IMR-90 (cell line): ENCODE data around the gene KCNT1. TPM values are rescaled to one million over a fixed set of nuclear protein-coding genes. Genes with fewer than 3 reads are reported as not detected.

Source experiments
- ATAC-seq: fragments of 200-7000 bp; cut with Tn5 transposase; 2 replicates; pipeline ENCODE4 v1.9.1; 2020; ENCODE audit warnings: low read depth, mild to moderate bottlenecking, moderate library complexity
- BruUV-seq: library from RNA; stranded (reverse); fragments of 400-500 nt; replicated peaks from 2 replicates; lab custom pipeline; 2021; lab: Mats Ljungman, UMichigan
- CTCF ChIA-PET: fragments of 300-600 bp; formaldehyde crosslinking; extraction: SDS; loops from one replicate; lab custom pipeline; 2021; ENCODE audit warnings: antibody characterized with exemption; lab: Yijun Ruan, JAX
- POLR2A ChIA-PET: fragments of 300-600 bp; sonication (Branson Sonifier 250); formaldehyde crosslinking; loops from one replicate; lab custom pipeline; 2022; ENCODE audit warnings: antibody characterized with exemption; ENCODE audit not compliant: unreplicated experiment; lab: Charles Lee
- DNase-seq: peaks from one replicate; pipeline ENCODE4 v3.0.0; 2013
- H2AFZ ChIP-seq: replicated peaks from 2 replicates; pipeline ENCODE3; 2013; ENCODE audit warnings: low read length, mild to moderate bottlenecking; ENCODE audit not compliant: poor library complexity
- H2AK5ac ChIP-seq: 2 replicates; pipeline ENCODE4 v1.6.1; 2013; ENCODE audit warnings: low read depth, low read length, inconsistent platforms
- H2AK9ac ChIP-seq: replicated peaks from 2 replicates; pipeline ENCODE3; 2013; ENCODE audit warnings: mild to moderate bottlenecking, low read depth, low read length, moderate library complexity; ENCODE audit not compliant: poor library complexity
- H2BK120ac ChIP-seq: 2 replicates; pipeline ENCODE4 v1.6.1; 2013; ENCODE audit warnings: low read depth, low read length, inconsistent platforms
- H2BK15ac ChIP-seq: 3 replicates; pipeline ENCODE4 v1.6.1; 2013; ENCODE audit warnings: low read depth, low read length, inconsistent platforms
- H2BK20ac ChIP-seq: 2 replicates; pipeline ENCODE4 v1.6.1; 2013; ENCODE audit warnings: low read depth, mild to moderate bottlenecking, inconsistent platforms, low read length, moderate library complexity
- H2BK5ac ChIP-seq: 2 replicates; pipeline ENCODE4 v1.6.1; 2013; ENCODE audit warnings: mild to moderate bottlenecking, low read depth, low read length, inconsistent platforms; ENCODE audit not compliant: poor library complexity, severe bottlenecking
- H3K14ac ChIP-seq: replicated peaks from 2 replicates; pipeline ENCODE4 v1.6.1; 2013; ENCODE audit warnings: low read depth, low read length, inconsistent platforms
- H3K18ac ChIP-seq: 2 replicates; pipeline ENCODE4 v1.6.1; 2013; ENCODE audit warnings: low read depth, low read length, control low read depth
- H3K23ac ChIP-seq: 2 replicates; pipeline ENCODE4 v1.6.1; 2013; ENCODE audit warnings: low read depth, low read length, inconsistent platforms
- H3K27ac ChIP-seq: 2 replicates; pipeline ENCODE4 v1.5.1; 2013; ENCODE audit warnings: mild to moderate bottlenecking, control low read depth, low read length; ENCODE audit not compliant: insufficient read depth
- H3K27me3 ChIP-seq: 2 replicates; pipeline ENCODE4 v1.6.1; 2013; ENCODE audit warnings: low read length; ENCODE audit not compliant: control insufficient read depth, insufficient read depth
- H3K36me3 ChIP-seq: 2 replicates; pipeline ENCODE4 v1.6.1; 2013; ENCODE audit warnings: low read length, mixed read lengths; ENCODE audit not compliant: control insufficient read depth, insufficient read depth
- H3K4ac ChIP-seq: 2 replicates; pipeline ENCODE4 v1.6.1; 2013; ENCODE audit warnings: low read depth, low read length, inconsistent platforms
- H3K4me1 ChIP-seq: 2 replicates; pipeline ENCODE4 v1.6.1; 2013; ENCODE audit warnings: low read length, mixed read lengths; ENCODE audit not compliant: control insufficient read depth, insufficient read depth
- H3K4me2 ChIP-seq: 2 replicates; pipeline ENCODE4 v1.6.1; 2013; ENCODE audit warnings: low read depth, mild to moderate bottlenecking, control low read depth, low read length, moderate library complexity
- H3K4me3 ChIP-seq: 2 replicates; pipeline ENCODE4 v1.5.1; 2013; ENCODE audit warnings: low read depth, mild to moderate bottlenecking, control low read depth, low read length, moderate library complexity; ENCODE audit not compliant: insufficient read depth
- H3K56ac ChIP-seq: 2 replicates; pipeline ENCODE4 v1.6.1; 2013; ENCODE audit warnings: low read length, inconsistent platforms; ENCODE audit not compliant: insufficient read depth; ENCODE audit errors: extremely low read depth
- H3K79me1 ChIP-seq, 2 experiments: 2 replicates each; pipeline ENCODE4 v1.6.1; 2013; ENCODE audit warnings: low read length in 2 of 2, inconsistent platforms in 1 of 2, low read depth in 1 of 2
- H3K9ac ChIP-seq: 2 replicates; pipeline ENCODE4 v1.6.1; 2013; ENCODE audit warnings: low read depth, low read length, control low read depth
- H3K9me1 ChIP-seq: 2 replicates; pipeline ENCODE4 v1.6.1; 2013; ENCODE audit warnings: low read length, inconsistent platforms; ENCODE audit not compliant: insufficient read depth
- H3K9me3 ChIP-seq: 2 replicates; pipeline ENCODE4 v1.6.1; 2013; ENCODE audit warnings: low read length; ENCODE audit not compliant: control insufficient read depth, insufficient read depth
- H4K20me1 ChIP-seq: 2 replicates; pipeline ENCODE4 v1.6.1; 2013; ENCODE audit warnings: low read length, inconsistent platforms; ENCODE audit not compliant: insufficient read depth
- H4K5ac ChIP-seq: 2 replicates; pipeline ENCODE4 v1.6.1; 2013; ENCODE audit warnings: mild to moderate bottlenecking, low read depth, low read length, control low read depth
- H4K8ac ChIP-seq, 2 experiments: 2 replicates each; pipeline ENCODE4 v1.6.1; 2013; ENCODE audit warnings: low read depth in 2 of 2, low read length in 2 of 2, control low read depth in 1 of 2, inconsistent platforms in 1 of 2
- H4K91ac ChIP-seq: 2 replicates; pipeline ENCODE4 v1.6.1; 2013; ENCODE audit warnings: low read depth, low read length, inconsistent platforms; ENCODE audit not compliant: insufficient read depth
- MAZ ChIP-seq: IDR thresholded peaks from 2 replicates; pipeline ENCODE4 v1.6.1; 2012; ENCODE audit warnings: low read depth, mild to moderate bottlenecking, low read length, improper control_type of control experiment, moderate library complexity, borderline replicate concordance
- MXI1 ChIP-seq: IDR thresholded peaks from 2 replicates; pipeline ENCODE4 v1.6.1; 2012; ENCODE audit warnings: low read depth, mild to moderate bottlenecking, low read length, moderate library complexity, borderline replicate concordance
- WGBS, 2 experiments: methylation state at CpG; one replicate each; pipeline versions ENCODE4 v1.1.5 to v1.1.7; 2013; ENCODE audit warnings: missing lambda C conversion rate in 2 of 2; ENCODE audit not compliant: insufficient read length in 1 of 2; ENCODE audit errors: extremely low coverage in 2 of 2; 5-methylcytosine and 5-hydroxymethylcytosine counted together
- dilution Hi-C: fragments of 300-500 bp; cut with HindIII; formaldehyde crosslinking; loops from one replicate; pipeline ENCODE4 v1.14.3; 2018; ENCODE audit warnings: low sequenced_read_pairs; ENCODE audit not compliant: unreplicated experiment
- in situ Hi-C: fragments of 300-500 bp; cut with MboI; formaldehyde crosslinking; loops from 3 replicates; pipeline ENCODE4 v1.14.3; 2019; ENCODE audit warnings: low sequenced_read_pairs, inconsistent platforms, mixed read lengths
- intact Hi-C: fragments of 100-400 bp; cut with micrococcal nuclease; formaldehyde crosslinking; loops from 2 replicates; pipeline ENCODE4 v1.10.0; 2022
- polyA plus RNA-seq, 3 experiments: library from polyadenylated mRNA; depleted of rRNA; stranded (reverse); fragments of >200 nt; gene quantifications; 2 replicates each; pipeline ENCODE4 v1.2.3, GENCODE V29; 2012; ENCODE audit warnings: low replicate concordance in 1 of 3
- total RNA-seq: library from RNA; depleted of rRNA; stranded (reverse); fragments of >200 nt; gene quantifications from 2 replicates; pipeline ENCODE4 v1.2.3, GENCODE V29; 2012
- TF ChIP-seq, protein P1 (sequence below): conservative IDR thresholded peaks from 2 replicates; pipeline ENCODE4 v1.5.1; 2012; ENCODE audit warnings: mild to moderate bottlenecking, low read depth, low read length, improper control_type of control experiment

KCNT1 gene
- total and polyA plus RNA-seq, 2 of the 4 experiments (the other 2 are of a cell fraction) = not detected

DNA sequence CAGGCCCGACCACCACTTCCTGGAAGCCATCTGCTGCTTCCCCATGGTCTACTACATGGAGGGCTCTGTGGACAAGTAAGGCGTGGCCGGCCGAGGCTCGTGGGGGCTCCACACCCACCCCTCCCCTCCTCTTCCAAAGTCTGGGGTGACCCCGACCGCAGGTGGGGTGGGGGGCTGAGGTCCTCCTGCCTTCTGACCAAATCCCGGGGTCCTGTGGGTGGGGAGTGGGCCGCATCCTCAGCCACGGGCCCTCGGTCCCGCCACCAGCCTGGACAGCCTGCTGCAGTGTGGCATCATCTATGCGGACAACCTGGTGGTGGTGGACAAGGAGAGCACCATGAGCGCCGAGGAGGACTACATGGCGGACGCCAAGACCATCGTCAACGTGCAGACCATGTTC lies 76.4 kb downstream of the KCNT1 start:
- Histone ChIP-seq H2AK5ac (no peak overlapping the region), H3K9me1 (peaks cover 5% of the 10 kb centered on the region; the same call in 1 of the 2 replicates), H4K20me1 (no peaks in the 10 kb centered on the region), H2AFZ (no peak overlapping the region), H3K4me1 (no peaks in the 10 kb centered on the region), H3K56ac (no peak overlapping the region), H3K4ac (no peak overlapping the region), H3K23ac (no peak overlapping the region), H3K27me3 (peaks cover 15% of the 10 kb centered on the region; the same call in 1 of the 2 replicates), H2AK9ac (no peak overlapping the region), H4K5ac (no peak overlapping the region), H3K79me1 (no peaks in the 10 kb centered on the region), H4K8ac (no peak overlapping the region), H3K18ac (no peak overlapping the region), H3K36me3 (no peaks in the 10 kb centered on the region), H3K4me2 (no peak overlapping the region), H2BK5ac (no peak overlapping the region), H2BK120ac (no peak overlapping the region), H3K4me3 (no peak overlapping the region), H4K91ac (no peak overlapping the region), H3K27ac (no peak overlapping the region), H3K14ac (no peak overlapping the region), H3K9ac (no peak overlapping the region), H2BK20ac (no peak overlapping the region), H2BK15ac (no peak overlapping the region), H3K9me3 (no peaks in the 10 kb centered on the region)
- intact Hi-C loops (no loop called here), dilution Hi-C loops (no loop called here), in situ Hi-C loops (no loop called here)
- no TSS peak for BruUV-seq
- ATAC-seq (no peak), DNase-seq (no peak)
- CTCF ChIA-PET = no interaction called here
- POLR2A ChIA-PET = no interaction called here
- TF ChIP-seq MAZ (no peak), MXI1 (no peak)
- TF ChIP-seq, protein P1, sequence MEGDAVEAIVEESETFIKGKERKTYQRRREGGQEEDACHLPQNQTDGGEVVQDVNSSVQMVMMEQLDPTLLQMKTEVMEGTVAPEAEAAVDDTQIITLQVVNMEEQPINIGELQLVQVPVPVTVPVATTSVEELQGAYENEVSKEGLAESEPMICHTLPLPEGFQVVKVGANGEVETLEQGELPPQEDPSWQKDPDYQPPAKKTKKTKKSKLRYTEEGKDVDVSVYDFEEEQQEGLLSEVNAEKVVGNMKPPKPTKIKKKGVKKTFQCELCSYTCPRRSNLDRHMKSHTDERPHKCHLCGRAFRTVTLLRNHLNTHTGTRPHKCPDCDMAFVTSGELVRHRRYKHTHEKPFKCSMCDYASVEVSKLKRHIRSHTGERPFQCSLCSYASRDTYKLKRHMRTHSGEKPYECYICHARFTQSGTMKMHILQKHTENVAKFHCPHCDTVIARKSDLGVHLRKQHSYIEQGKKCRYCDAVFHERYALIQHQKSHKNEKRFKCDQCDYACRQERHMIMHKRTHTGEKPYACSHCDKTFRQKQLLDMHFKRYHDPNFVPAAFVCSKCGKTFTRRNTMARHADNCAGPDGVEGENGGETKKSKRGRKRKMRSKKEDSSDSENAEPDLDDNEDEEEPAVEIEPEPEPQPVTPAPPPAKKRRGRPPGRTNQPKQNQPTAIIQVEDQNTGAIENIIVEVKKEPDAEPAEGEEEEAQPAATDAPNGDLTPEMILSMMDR = no peak
- 33% methylated on average over 1 of the region's 19 CpGs; no CpG with 5 or more reads in 1 of the 2 experiments for WGBS, 2 experiments
